Left hindlimb (tissue), 1 donor: ENCODE results near the gene OAF.
"Not testable (repeated sequence)": the region's sequence is repeated elsewhere in the genome, so short reads cannot be mapped to it uniquely, and the experiment has no call there.

Experiments used
- DNase-seq: peaks from one replicate; pipeline ENCODE4 v3.0.0-alpha.2; 2018

OAF gene

GRCh38 chr11:120244476-120245365, 33.9 kb downstream of the OAF start:
- DNase-seq, result no peak

GRCh38 chr11:120245434-120245833, 34.6 kb downstream of the OAF start:
- no peak for DNase-seq

GRCh38 chr11:120248551-120249278, 37.9 kb downstream of the OAF start:
- DNase-seq, result no peak

GRCh38 chr11:120249279-120250262, 38.7 kb downstream of the OAF start:
- no peak for DNase-seq

GRCh38 chr11:120253377-120253776, 42.5 kb downstream of the OAF start:
- not testable (repeated sequence) for DNase-seq

- no peak for DNase-seq
These were observed 44.1 kb downstream of the OAF start for GRCh38 chr11:120254788-120255518.

GRCh38 chr11:120255519-120255866, 44.7 kb downstream of the OAF start:
- no peak for DNase-seq

GRCh38 chr11:120256178-120256577, 45.3 kb downstream of the OAF start:
- DNase-seq, result no peak

GRCh38 chr11:120256779-120257178, 45.9 kb downstream of the OAF start:
- DNase-seq, result no peak

- no peak for DNase-seq
These were observed 46.5 kb downstream of the OAF start for GRCh38 chr11:120257346-120257745.

- DNase-seq, result no peak
These were observed 47.8 kb downstream of the OAF start for GRCh38 chr11:120258661-120259060.

GRCh38 chr11:120259241-120259640, 48.4 kb downstream of the OAF start:
- no peak for DNase-seq

- DNase-seq, result no peak
These were observed 49.2 kb downstream of the OAF start for GRCh38 chr11:120259988-120260565.

GRCh38 chr11:120260616-120261015, 49.8 kb downstream of the OAF start:
- no peak for DNase-seq

GRCh38 chr11:120261321-120261720, 50.5 kb downstream of the OAF start:
- DNase-seq, result no peak

- DNase-seq, result no peak
These were observed 51.1 kb downstream of the OAF start for GRCh38 chr11:120261931-120262330.

GRCh38 chr11:120267319-120267718, 56.5 kb downstream of the OAF start:
- no peak for DNase-seq

GRCh38 chr11:120268686-120269085, 57.9 kb downstream of the OAF start:
- DNase-seq, result no peak

- no peak for DNase-seq
These were observed 59.6 kb downstream of the OAF start for GRCh38 chr11:120270386-120270785.

GRCh38 chr11:120271672-120272071, 60.8 kb downstream of the OAF start:
- no peak for DNase-seq

GRCh38 chr11:120272303-120272702, 61.5 kb downstream of the OAF start:
- DNase-seq, result no peak

- DNase-seq, result no peak
These were observed 62.6 kb downstream of the OAF start for GRCh38 chr11:120273432-120273831.
